Peyer's patch (tissue), 4 donors: ENCODE data around the gene ERLIN1. TPM values are rescaled to one million over a fixed set of nuclear protein-coding genes. Genes with fewer than 3 reads are reported as not detected.

ENCODE experiments used
- DNase-seq, 3 donors: peaks; one replicate each; pipeline ENCODE4 v3.0.0-alpha.2; 2017 to 2019
- H3K27ac ChIP-seq, 4 donors: fragments of 200-600 bp; sonication (generic); one replicate each; pipeline ENCODE4 v1.5.1; 2016 to 2019
- H3K27me3 ChIP-seq, 2 donors: fragments of 200-600 bp; sonication (generic); one replicate each; pipeline ENCODE4 v1.5.1; 2019
- H3K36me3 ChIP-seq, 3 donors: fragments of 200-600 bp; sonication (generic); one replicate each; pipeline ENCODE4 v1.5.1; 2016 to 2019
- H3K4me1 ChIP-seq, 4 donors: fragments of 200-600 bp; sonication (generic); one replicate each; pipeline ENCODE4 v1.5.1; 2016 to 2019
- H3K4me3 ChIP-seq, 4 donors: fragments of 200-600 bp; sonication (generic); 1 replicate in 3 of 4; 2 replicates in 1 of 4; pipeline ENCODE4 v1.5.1; 2016 to 2019; ENCODE audit warnings: mild to moderate bottlenecking in 1 of 4
- H3K9me3 ChIP-seq, 4 donors: fragments of 200-600 bp; sonication (generic); one replicate each; pipeline ENCODE4 v1.5.1; 2016 to 2019; ENCODE audit warnings: mild to moderate bottlenecking in 1 of 4
- POLR2A ChIP-seq, 2 donors: fragments of 450-650 bp; IDR thresholded peaks; one replicate each; pipeline ENCODE4 v1.5.1; 2017; ENCODE audit warnings: antibody characterized with exemption in 2 of 2, mild to moderate bottlenecking in 2 of 2, moderate library complexity in 2 of 2
- total RNA-seq, 4 donors: library from RNA; depleted of rRNA; stranded (reverse); fragments of >200 nt; gene quantifications; one replicate each; pipeline ENCODE4 v1.1.0, GENCODE V29; 2016
- TF ChIP-seq, protein P1 (sequence below), 6 experiments: fragments of 450-650 bp in 4 of 6; fragments of 200-600 bp in 2 of 6; sonication (generic) in 1 of 6; IDR thresholded peaks; one replicate each; pipeline ENCODE4 v1.5.1; 2017 to 2019; ENCODE audit warnings: antibody characterized with exemption in 6 of 6, mild to moderate bottlenecking in 3 of 6, moderate library complexity in 1 of 6

Gene ERLIN1
- total RNA-seq, 4 donors from 2014 or later: 5.8 to 28.7 (median 26.3) TPM

DNA sequence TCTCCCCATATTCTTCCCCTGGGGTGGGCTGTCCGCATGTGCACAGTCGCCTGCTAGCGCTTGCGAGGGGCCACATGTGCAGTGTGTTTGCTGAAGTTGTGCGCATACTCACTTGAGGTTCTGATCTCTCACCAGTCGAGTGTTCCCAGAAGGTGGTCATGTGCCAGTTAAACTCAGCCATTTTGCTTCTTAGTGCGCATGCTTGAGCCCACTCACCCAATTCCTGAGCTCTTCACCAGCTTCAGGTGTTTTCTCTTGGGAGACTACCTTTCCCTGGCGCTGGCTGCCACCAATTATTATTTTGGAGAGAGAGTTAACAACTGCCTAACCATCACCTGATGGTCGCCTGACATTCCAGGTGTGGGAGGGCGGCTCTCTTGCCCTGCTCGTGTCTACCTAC, 79.0 kb downstream of the ERLIN1 start:
- Histone ChIP-seq H3K27ac (no peak overlapping the region), H3K36me3 (no peaks in the 10 kb centered on the region), H3K4me3 (no peak overlapping the region), H3K4me1 (no peaks in the 10 kb centered on the region), H3K27me3 (no peaks in the 10 kb centered on the region), H3K9me3 (no peaks in the 10 kb centered on the region)
- DNase-seq: no peak
- TF ChIP-seq, protein P1, sequence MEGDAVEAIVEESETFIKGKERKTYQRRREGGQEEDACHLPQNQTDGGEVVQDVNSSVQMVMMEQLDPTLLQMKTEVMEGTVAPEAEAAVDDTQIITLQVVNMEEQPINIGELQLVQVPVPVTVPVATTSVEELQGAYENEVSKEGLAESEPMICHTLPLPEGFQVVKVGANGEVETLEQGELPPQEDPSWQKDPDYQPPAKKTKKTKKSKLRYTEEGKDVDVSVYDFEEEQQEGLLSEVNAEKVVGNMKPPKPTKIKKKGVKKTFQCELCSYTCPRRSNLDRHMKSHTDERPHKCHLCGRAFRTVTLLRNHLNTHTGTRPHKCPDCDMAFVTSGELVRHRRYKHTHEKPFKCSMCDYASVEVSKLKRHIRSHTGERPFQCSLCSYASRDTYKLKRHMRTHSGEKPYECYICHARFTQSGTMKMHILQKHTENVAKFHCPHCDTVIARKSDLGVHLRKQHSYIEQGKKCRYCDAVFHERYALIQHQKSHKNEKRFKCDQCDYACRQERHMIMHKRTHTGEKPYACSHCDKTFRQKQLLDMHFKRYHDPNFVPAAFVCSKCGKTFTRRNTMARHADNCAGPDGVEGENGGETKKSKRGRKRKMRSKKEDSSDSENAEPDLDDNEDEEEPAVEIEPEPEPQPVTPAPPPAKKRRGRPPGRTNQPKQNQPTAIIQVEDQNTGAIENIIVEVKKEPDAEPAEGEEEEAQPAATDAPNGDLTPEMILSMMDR (IDR thresholded peaks at IDR 0.05): no peak
- no peak for TF ChIP-seq POLR2A (IDR thresholded peaks at IDR 0.05)

DNA sequence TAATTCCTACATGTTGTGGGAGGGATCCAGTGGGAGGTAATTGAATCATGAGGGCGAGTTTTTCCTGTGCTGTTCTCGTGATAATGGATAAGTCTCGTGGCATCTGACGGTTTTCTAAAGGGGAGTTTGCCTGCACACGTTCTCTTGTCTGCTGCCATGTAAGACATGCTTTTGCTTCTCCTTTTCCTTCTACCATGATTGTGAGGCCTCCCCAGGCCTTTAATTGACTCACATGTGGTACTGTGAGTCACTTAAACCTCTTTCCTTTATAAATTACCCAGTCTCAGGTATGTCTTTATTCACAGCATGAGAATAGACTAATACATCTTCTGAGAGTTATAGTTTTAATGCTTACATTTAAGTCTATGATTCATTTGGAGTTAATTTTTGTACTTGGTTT, 81.5 kb downstream of the ERLIN1 start:
- TF ChIP-seq, protein P1 (IDR thresholded peaks at IDR 0.05): no peak
- TF ChIP-seq POLR2A (IDR thresholded peaks at IDR 0.05): no peak
- Histone ChIP-seq H3K27me3 (no peaks in the 10 kb centered on the region), H3K36me3 (no peaks in the 10 kb centered on the region), H3K4me3 (no peak overlapping the region), H3K27ac (no peak overlapping the region), H3K9me3 (no peaks in the 10 kb centered on the region), H3K4me1 (no peaks in the 10 kb centered on the region)
- no peak for DNase-seq

DNA sequence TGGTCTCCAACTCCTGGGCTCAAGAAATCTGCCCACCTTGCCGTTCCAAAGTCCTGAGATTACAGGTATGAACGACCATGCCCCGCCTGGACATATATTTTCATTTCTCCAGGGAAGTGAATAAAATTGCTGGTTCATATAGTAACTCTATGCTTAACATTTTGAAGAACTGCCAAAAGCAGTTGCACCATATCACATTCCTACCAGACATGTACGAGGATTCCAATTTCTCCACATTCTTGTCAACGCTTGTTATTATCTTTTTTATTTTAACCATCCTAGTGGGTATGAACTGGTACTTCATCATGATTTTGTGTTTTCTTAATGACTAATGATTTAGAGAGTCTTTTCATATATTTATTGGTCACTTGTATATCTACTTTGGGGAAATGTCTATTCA, 82.2 kb downstream of the ERLIN1 start:
- Histone ChIP-seq H3K4me1 (no peaks in the 10 kb centered on the region), H3K9me3 (no peaks in the 10 kb centered on the region), H3K27me3 (no peaks in the 10 kb centered on the region), H3K36me3 (no peaks in the 10 kb centered on the region), H3K27ac (no peak overlapping the region), H3K4me3 (no peak overlapping the region)
- TF ChIP-seq, protein P1 (IDR thresholded peaks at IDR 0.05): no peak
- no peak for TF ChIP-seq POLR2A (IDR thresholded peaks at IDR 0.05)
- no peak for DNase-seq

DNA sequence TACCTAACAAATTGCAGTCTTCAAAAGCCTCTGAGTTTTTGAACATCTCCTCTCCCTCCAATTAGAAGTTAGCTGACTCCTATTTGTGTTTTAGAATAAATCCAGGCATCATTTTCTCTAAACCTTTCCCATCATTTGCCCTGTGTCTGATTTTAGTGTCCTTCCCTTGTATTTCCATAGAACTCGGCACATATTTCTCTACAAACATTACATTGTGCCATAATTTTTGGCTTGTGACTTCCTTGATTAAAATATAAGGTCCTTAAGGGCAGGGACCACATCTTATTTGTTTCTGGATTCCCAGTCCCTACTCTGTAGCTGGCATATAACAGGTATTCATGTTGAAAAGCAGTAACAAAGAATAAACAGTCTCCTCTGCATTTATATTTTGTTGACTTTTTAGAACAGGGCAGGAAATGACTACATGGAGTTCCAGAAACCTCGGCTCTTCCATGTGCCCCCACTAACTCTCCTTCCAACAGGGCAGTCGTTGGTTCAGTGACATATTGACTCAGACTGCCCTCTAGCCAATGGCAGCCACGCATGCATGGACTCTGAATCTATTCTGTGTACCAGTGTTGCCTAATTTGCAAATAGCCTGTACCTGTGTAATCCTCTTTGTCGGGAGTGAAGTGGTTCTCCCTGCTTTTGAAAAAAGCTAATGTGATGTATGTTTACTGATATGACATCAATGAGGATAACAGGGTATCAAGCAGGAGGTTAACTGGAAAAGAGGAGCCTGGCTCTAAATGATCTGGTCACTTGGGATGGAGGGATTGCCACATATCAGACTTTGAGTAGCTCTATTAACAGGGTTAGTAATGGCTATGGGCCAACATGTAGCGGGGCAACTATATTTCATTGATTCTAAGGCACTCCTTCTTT, 84.4 kb downstream of the ERLIN1 start:
- H3K27me3 ChIP-seq: no peaks in the 10 kb centered on the region
- TF ChIP-seq POLR2A (IDR thresholded peaks at IDR 0.05): no peak
- TF ChIP-seq, protein P1 (IDR thresholded peaks at IDR 0.05): no peak
- peak in 1 of 3 donors; percentile 52 for DNase-seq

DNA sequence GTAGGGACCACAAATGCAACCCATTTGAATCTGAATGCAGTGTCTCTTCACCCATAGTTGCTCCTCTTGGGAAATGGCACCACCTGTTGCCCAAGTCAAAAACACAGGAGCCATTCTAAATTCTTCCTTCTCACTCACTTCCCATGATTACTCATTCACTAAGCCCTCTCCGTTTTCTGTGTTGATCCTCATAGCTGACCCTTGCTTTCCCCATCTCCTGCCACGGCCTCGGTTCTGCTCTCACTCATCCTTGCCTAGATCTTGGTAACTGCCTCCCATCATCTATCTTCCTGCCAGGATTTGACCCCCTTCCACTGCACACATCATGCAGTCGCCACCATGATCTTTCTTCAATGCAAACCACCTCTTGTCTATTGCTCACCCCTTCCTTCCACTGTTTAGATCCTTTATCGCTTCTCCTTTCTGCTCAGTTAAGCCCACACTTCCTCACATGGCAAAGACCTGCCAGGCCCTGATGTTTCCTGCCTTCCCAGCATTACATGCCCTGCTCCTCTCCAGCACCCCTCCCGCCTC, 85.1 kb downstream of the ERLIN1 start:
- H3K9me3 ChIP-seq: no peaks in the 10 kb centered on the region
- H3K4me3 ChIP-seq: no peak overlapping the region
- H3K27me3 ChIP-seq: no peaks in the 10 kb centered on the region
- H3K36me3 ChIP-seq: no peaks in the 10 kb centered on the region
- DNase-seq: no peak
- no peaks in the 10 kb centered on the region for H3K4me1 ChIP-seq
- H3K27ac ChIP-seq: no peak overlapping the region
- TF ChIP-seq, protein P1 (IDR thresholded peaks at IDR 0.05): no peak
- TF ChIP-seq POLR2A (IDR thresholded peaks at IDR 0.05): no peak

More for the DNA sequence above, 84.4 kb downstream of the ERLIN1 start:
- Histone ChIP-seq H3K4me1 (no peaks in the 10 kb centered on the region), H3K27ac (no peak overlapping the region), H3K36me3 (no peaks in the 10 kb centered on the region), H3K9me3 (no peaks in the 10 kb centered on the region), H3K4me3 (no peak overlapping the region)

Other genes starting within 250 kb of the ERLIN1 start
- gene DNMBP, start 176.1 kb downstream of the ERLIN1 start, total RNA-seq: 10 to 100 TPM; 53.6 to 96.0 (median 69.6) TPM
- gene CPN1, start 104.2 kb downstream of the ERLIN1 start, total RNA-seq: not detected
- gene CHUK, start 43.6 kb upstream of the ERLIN1 start, total RNA-seq: 10 to 100 TPM; 12.7 to 26.4 (median 24.8) TPM
- 10 to 100 TPM; 11.5 to 23.1 (median 15.6) TPM for gene CWF19L1, start 81.6 kb upstream of the ERLIN1 start, total RNA-seq
- 10 to 100 TPM in 3 of 4 donors, 1 to 10 TPM in 1; 7.5 to 17.9 (median 14.9) TPM for gene BLOC1S2, start 100.7 kb upstream of the ERLIN1 start, total RNA-seq
- gene PKD2L1, start 144.2 kb upstream of the ERLIN1 start, total RNA-seq: not detected
- gene SCD, start 161.2 kb upstream of the ERLIN1 start, total RNA-seq: 10 to 100 TPM in 3 of 4 donors, 1 to 10 TPM in 1; 7.8 to 69.9 (median 34.2) TPM